Tibial artery (tissue), 4 donors: Measurements from ENCODE around the gene UBASH3B.

ENCODE experiments used
- DNase-seq, 2 donors: peaks; one replicate each; pipeline ENCODE4 v3.0.0-alpha.2; 2019
- H3K27ac ChIP-seq, 2 donors: fragments of 200-600 bp; sonication (generic) in 1 of 2; 1 replicate in 1 of 2; 2 replicates in 1 of 2; pipeline ENCODE4 v1.5.1; 2018 to 2019; ENCODE audit warnings: mild to moderate bottlenecking in 1 of 2
- H3K27me3 ChIP-seq, 2 donors: fragments of 200-600 bp; sonication (generic) in 1 of 2; one replicate each; pipeline versions ENCODE4 v1.5.1 to v1.6.0; 2016 to 2019
- H3K36me3 ChIP-seq, 3 donors: fragments of 200-600 bp; sonication (generic) in 2 of 3; one replicate each; pipeline ENCODE4 v1.5.1; 2016 to 2019; ENCODE audit warnings: mild to moderate bottlenecking in 2 of 3
- H3K4me1 ChIP-seq, 4 donors: fragments of 200-600 bp; sonication (generic) in 2 of 4; 1 replicate in 3 of 4; 2 replicates in 1 of 4; pipeline ENCODE4 v1.5.1; 2016 to 2019
- H3K4me3 ChIP-seq, 2 donors: fragments of 200-600 bp; sonication (generic) in 1 of 2; 1 replicate in 1 of 2; 2 replicates in 1 of 2; pipeline ENCODE4 v1.5.1; 2018 to 2019; ENCODE audit warnings: mild to moderate bottlenecking in 2 of 2
- H3K9me3 ChIP-seq, 3 donors: fragments of 200-600 bp; sonication (generic) in 1 of 3; one replicate each; pipeline ENCODE4 v1.5.1; 2016 to 2019
- CTCF ChIP-seq, 2 experiments: fragments of 200-600 bp in 1 of 2; fragments of 450-650 bp in 1 of 2; IDR thresholded peaks; one replicate each; pipeline ENCODE4 v1.5.1; 2017 to 2019; ENCODE audit warnings: antibody characterized with exemption in 2 of 2, mild to moderate bottlenecking in 1 of 2, moderate library complexity in 1 of 2
- intact Hi-C: fragments of 100-400 bp; cut with DNase I; formaldehyde crosslinking; loops from one replicate; pipeline ENCODE4 v1.15.0; 2023; ENCODE audit warnings: low total_unique reads

Gene UBASH3B

GRCh38 chr11:122632181-122632824 is 23.2 kb upstream of the UBASH3B start:
- intact Hi-C loops, result loop anchor here (2.0 kb wide), 1 partner anchor 148 kb away; no protein-coding TSS in a partner anchor
- H3K27ac ChIP-seq, result no peak overlapping the region
- no peak overlapping the region for H3K4me3 ChIP-seq
- no peaks in the 10 kb centered on the region for H3K36me3 ChIP-seq
- no peaks in the 10 kb centered on the region for H3K4me1 ChIP-seq
- H3K27me3 ChIP-seq, result peaks cover 0 to 24% of the 10 kb centered on the region in 2 donors
- no peaks in the 10 kb centered on the region for H3K9me3 ChIP-seq
- no peak for DNase-seq
- no peak for TF ChIP-seq CTCF (IDR thresholded peaks at IDR 0.05)

- Histone ChIP-seq H3K4me3 (no peak overlapping the region), H3K4me1 (no peaks in the 10 kb centered on the region), H3K27ac (no peak overlapping the region), H3K36me3 (no peaks in the 10 kb centered on the region), H3K27me3 (peaks cover 0 to 24% of the 10 kb centered on the region in 2 donors), H3K9me3 (no peaks in the 10 kb centered on the region)
- no peak for DNase-seq
- peak; percentile 45 to 54 for TF ChIP-seq CTCF (IDR thresholded peaks at IDR 0.05)
- intact Hi-C loops, result loop anchor here (2.0 kb wide), 1 partner anchor 147 kb away; no protein-coding TSS in a partner anchor
Observed at GRCh38 chr11:122633219-122633829, 22.2 kb upstream of the UBASH3B start.

DNA sequence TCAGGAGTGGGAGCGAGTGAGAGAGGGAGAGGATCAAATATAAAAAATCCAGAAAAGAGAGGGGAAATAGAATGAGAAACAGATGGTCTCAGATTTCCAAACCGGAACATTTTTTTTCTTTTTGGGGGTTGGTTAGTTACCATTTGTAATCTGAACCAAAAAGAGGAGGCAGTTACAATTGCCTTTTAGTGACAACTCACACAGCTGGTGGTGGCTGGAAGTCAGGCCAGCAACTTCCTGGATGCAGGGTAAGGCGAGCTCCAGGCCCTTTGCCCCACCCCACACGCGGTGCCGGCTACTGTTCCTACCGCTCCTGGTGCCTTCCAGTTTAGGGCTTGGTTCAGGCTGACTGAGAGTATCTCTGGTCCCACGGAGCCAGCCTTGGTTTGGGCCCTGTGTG is 21.0 kb upstream of the UBASH3B start:
- Histone ChIP-seq H3K9me3 (no peaks in the 10 kb centered on the region), H3K27ac (no peak overlapping the region), H3K36me3 (no peaks in the 10 kb centered on the region), H3K27me3 (peaks cover 0 to 24% of the 10 kb centered on the region in 2 donors), H3K4me1 (no peaks in the 10 kb centered on the region), H3K4me3 (no peak overlapping the region)
- DNase-seq, result no peak
- TF ChIP-seq CTCF (IDR thresholded peaks at IDR 0.05), result no peak
- intact Hi-C loops, result no loop called here

GRCh38 chr11:122637541-122637940 is 18.0 kb upstream of the UBASH3B start:
- H3K27ac ChIP-seq, result no peak overlapping the region
- intact Hi-C loops, result no loop called here
- no peak overlapping the region for H3K4me3 ChIP-seq

DNA sequence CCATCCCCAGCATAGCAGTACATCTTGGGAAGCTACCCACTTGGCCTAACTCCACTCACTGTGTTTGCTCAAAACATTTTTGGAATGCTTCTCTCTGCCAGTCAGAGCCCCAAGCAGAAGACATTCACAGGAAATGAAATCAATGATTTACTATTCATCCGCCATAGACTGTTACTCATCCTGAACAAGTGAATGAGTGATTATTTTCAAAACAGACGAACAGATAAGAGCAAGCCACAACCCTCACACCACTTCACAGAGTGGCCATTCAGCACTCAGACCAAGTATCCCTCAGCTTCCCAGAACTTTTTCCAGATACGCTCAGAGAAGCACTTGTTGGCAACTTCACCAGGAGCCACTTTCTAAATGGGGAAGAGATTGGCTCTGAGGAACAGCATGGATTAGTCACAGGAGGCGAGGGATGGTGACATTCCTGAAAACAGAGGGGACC is 13.0 kb upstream of the UBASH3B start:
- Histone ChIP-seq H3K9me3 (no peaks in the 10 kb centered on the region), H3K36me3 (no peaks in the 10 kb centered on the region), H3K4me1 (peaks cover 0 to 14% (median 6%) of the 10 kb centered on the region in 4 donors), H3K27me3 (no peaks in the 10 kb centered on the region), H3K27ac (peak overlapping the region; percentile 48 to 49), H3K4me3 (no peak overlapping the region)
- no peak for TF ChIP-seq CTCF (IDR thresholded peaks at IDR 0.05)
- intact Hi-C loops, result no loop called here
- DNase-seq, result no peak

More at GRCh38 chr11:122637541-122637940, 18.0 kb upstream of the UBASH3B start:
- TF ChIP-seq CTCF (IDR thresholded peaks at IDR 0.05), result no peak
- H3K27me3 ChIP-seq, result peaks cover 0 to 3% of the 10 kb centered on the region in 2 donors
- H3K9me3 ChIP-seq, result no peaks in the 10 kb centered on the region
- DNase-seq, result no peak
- peaks cover 0 to 5% (median 0%) of the 10 kb centered on the region in 4 donors for H3K4me1 ChIP-seq
- H3K36me3 ChIP-seq, result no peaks in the 10 kb centered on the region
